H1 (cell line): ENCODE data around the gene GSE1.

ENCODE experiments used
- CTCF ChIP-seq, 3 experiments: IDR thresholded peaks; 1 replicate in 2 of 3; 2 replicates in 1 of 3; pipeline versions ENCODE4 v1.5.1 to v1.6.1; 2011; ENCODE audit warnings: low read length in 3 of 3, mild to moderate bottlenecking in 3 of 3, inconsistent platforms in 2 of 3, low read depth in 1 of 3, moderate library complexity in 1 of 3; ENCODE audit not compliant: insufficient read depth in 1 of 3; ENCODE audit errors: control extremely low read depth in 1 of 3
- EZH2 ChIP-seq: fragments of 200-600 bp; sonication (generic); IDR thresholded peaks from 2 replicates; pipeline ENCODE4 v1.7.1; 2012; ENCODE audit warnings: low read depth, mild to moderate bottlenecking, moderate library complexity, low read length, inconsistent platforms; ENCODE audit not compliant: severe bottlenecking
- YY1 ChIP-seq: IDR thresholded peaks from 2 replicates; pipeline ENCODE4 v1.6.1; 2011; ENCODE audit warnings: low read depth, mild to moderate bottlenecking, low read length

- TF ChIP-seq CTCF (IDR thresholded peaks at IDR 0.05; ENCODE audit: control extremely low read depth in 1 of 3, insufficient read depth in 1 of 3, low read depth in 1 of 3, low read length in 3 of 3) (no peak), YY1 (no peak), EZH2 (no peak)
Observed at GRCh38 chr16:85690469-85691064, 77.4 kb downstream of the GSE1 start.
